Smooth muscle cell (in vitro differentiated cells): ENCODE results near the gene MRPL49. TPM values are rescaled to one million over a fixed set of nuclear protein-coding genes. Genes with fewer than 3 reads are reported as not detected.

Experiments used
- DNase-seq: peaks from one replicate; lab custom pipeline; 2025; ENCODE audit not compliant: unreplicated experiment; lab: John Stamatoyannopoulos, UW
- H2AFZ ChIP-seq: fragments of 200-600 bp; sonication (generic); 2 replicates; pipeline ENCODE4 v1.6.0; 2016; ENCODE audit warnings: antibody characterized with exemption, low read depth, mild to moderate bottlenecking
- H3F3A ChIP-seq: fragments of 200-600 bp; sonication (generic); 2 replicates; pipeline ENCODE4 v1.6.0; 2017; ENCODE audit warnings: antibody characterized with exemption, low read depth
- H3K27ac ChIP-seq: fragments of 200-600 bp; sonication (generic); 2 replicates; pipeline ENCODE4 v1.5.1; 2016; ENCODE audit warnings: low read depth, mild to moderate bottlenecking
- H3K27me3 ChIP-seq: fragments of 200-600 bp; sonication (generic); 2 replicates; pipeline ENCODE4 v1.6.1; 2016; ENCODE audit warnings: low read depth, mild to moderate bottlenecking
- H3K36me3 ChIP-seq: fragments of 200-600 bp; sonication (generic); 2 replicates; pipeline ENCODE4 v1.5.1; 2016; ENCODE audit warnings: low read depth
- H3K4me1 ChIP-seq: fragments of 200-600 bp; sonication (generic); 2 replicates; pipeline ENCODE4 v1.5.1; 2016; ENCODE audit warnings: low read depth
- H3K4me2 ChIP-seq: fragments of 200-600 bp; sonication (generic); 2 replicates; pipeline ENCODE4 v1.6.0; 2016; ENCODE audit warnings: mild to moderate bottlenecking
- H3K4me3 ChIP-seq: fragments of 200-600 bp; sonication (generic); 2 replicates; pipeline ENCODE4 v1.5.1; 2016; ENCODE audit warnings: mild to moderate bottlenecking
- H3K79me2 ChIP-seq: fragments of 200-600 bp; sonication (generic); 2 replicates; pipeline ENCODE4 v1.6.0; 2016; ENCODE audit warnings: low read depth, mild to moderate bottlenecking
- H3K9ac ChIP-seq: fragments of 200-600 bp; sonication (generic); 2 replicates; pipeline ENCODE4 v1.6.0; 2016; ENCODE audit warnings: low read depth
- H3K9me3 ChIP-seq: fragments of 200-600 bp; sonication (generic); replicated peaks from 2 replicates; pipeline ENCODE4 v1.5.1; 2016; ENCODE audit warnings: low read depth
- H4K20me1 ChIP-seq: fragments of 200-600 bp; sonication (generic); 2 replicates; pipeline ENCODE4 v1.6.0; 2016; ENCODE audit warnings: low read depth
- WGBS: methylation state at CpG from one replicate; pipeline ENCODE4 v1.1.7; 2016; ENCODE audit warnings: low lambda C conversion rate; 5-methylcytosine and 5-hydroxymethylcytosine counted together
- polyA plus RNA-seq: library from polyadenylated mRNA; unstranded; fragments of >200 nt; fragmentation: Nextera tagmentation; extraction: Ambion mirVana; gene quantifications from 2 replicates; pipeline ENCODE4 v1.2.1, GENCODE V29; 2016
- total RNA-seq: library from RNA; depleted of rRNA; stranded (reverse); fragments of >200 nt; gene quantifications from 2 replicates; pipeline ENCODE4 v1.2.3, GENCODE V29; 2014
- TF ChIP-seq, protein P1 (sequence below): fragments of 200-600 bp; sonication (generic); IDR thresholded peaks from 2 replicates; pipeline ENCODE4 v1.5.1; 2017; ENCODE audit warnings: borderline replicate concordance, mild to moderate bottlenecking, antibody characterized with exemption; ENCODE audit not compliant: insufficient read depth, poor library complexity, severe bottlenecking

The MRPL49 gene
- total and polyA plus RNA-seq, 2 experiments from 2014 or later, result 43.0 to 55.4 TPM

DNA sequence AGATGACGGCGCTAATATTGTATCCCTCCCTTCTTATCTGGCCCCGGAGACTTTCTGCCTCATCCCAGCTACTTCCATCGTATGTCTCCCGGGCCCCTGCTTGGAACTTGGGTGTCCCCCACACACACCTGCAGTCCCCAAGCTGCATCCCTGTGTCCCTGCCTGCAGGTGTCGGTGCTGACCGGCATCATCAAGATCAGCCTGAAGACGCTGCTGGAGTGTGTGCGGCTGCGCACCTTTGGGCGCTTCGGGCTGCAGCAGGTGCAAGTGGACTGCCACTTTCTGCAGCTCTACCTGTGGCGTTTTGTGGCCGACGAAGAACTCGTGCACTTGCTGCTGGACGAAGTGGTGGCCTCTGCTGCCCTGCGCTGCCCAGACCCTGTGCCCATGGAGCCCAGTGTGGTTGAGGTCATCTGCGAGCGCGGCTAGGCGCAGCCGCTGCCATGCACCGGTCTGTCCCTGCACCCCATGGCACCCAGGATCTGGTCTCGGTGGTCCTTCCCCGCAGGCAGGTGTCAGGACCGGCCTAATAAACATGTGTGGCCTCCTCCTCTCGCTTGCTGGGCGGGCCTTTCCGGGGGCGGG is 10.9 kb upstream of the MRPL49 start:
- Histone ChIP-seq H3K4me1 (peaks cover 18% of the 10 kb centered on the region), H3K27me3 (no peaks in the 10 kb centered on the region), H3K79me2 (peaks cover 12% of the 10 kb centered on the region), H3K4me2 (peak overlapping the region; percentile 98), H3K36me3 (no peaks in the 10 kb centered on the region), H3K27ac (no peak overlapping the region), H3K4me3 (peak overlapping the region; percentile 71), H4K20me1 (peaks cover 5% of the 10 kb centered on the region), H3K9me3 (no peaks in the 10 kb centered on the region), H3F3A (no peaks in the 10 kb centered on the region), H2AFZ (no peak overlapping the region), H3K9ac (no peak overlapping the region)
- TF ChIP-seq, protein P1, sequence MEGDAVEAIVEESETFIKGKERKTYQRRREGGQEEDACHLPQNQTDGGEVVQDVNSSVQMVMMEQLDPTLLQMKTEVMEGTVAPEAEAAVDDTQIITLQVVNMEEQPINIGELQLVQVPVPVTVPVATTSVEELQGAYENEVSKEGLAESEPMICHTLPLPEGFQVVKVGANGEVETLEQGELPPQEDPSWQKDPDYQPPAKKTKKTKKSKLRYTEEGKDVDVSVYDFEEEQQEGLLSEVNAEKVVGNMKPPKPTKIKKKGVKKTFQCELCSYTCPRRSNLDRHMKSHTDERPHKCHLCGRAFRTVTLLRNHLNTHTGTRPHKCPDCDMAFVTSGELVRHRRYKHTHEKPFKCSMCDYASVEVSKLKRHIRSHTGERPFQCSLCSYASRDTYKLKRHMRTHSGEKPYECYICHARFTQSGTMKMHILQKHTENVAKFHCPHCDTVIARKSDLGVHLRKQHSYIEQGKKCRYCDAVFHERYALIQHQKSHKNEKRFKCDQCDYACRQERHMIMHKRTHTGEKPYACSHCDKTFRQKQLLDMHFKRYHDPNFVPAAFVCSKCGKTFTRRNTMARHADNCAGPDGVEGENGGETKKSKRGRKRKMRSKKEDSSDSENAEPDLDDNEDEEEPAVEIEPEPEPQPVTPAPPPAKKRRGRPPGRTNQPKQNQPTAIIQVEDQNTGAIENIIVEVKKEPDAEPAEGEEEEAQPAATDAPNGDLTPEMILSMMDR, result no peak
- no peak for DNase-seq
- WGBS, result 64% methylated on average over 31 of the region's 31 CpGs

DNA sequence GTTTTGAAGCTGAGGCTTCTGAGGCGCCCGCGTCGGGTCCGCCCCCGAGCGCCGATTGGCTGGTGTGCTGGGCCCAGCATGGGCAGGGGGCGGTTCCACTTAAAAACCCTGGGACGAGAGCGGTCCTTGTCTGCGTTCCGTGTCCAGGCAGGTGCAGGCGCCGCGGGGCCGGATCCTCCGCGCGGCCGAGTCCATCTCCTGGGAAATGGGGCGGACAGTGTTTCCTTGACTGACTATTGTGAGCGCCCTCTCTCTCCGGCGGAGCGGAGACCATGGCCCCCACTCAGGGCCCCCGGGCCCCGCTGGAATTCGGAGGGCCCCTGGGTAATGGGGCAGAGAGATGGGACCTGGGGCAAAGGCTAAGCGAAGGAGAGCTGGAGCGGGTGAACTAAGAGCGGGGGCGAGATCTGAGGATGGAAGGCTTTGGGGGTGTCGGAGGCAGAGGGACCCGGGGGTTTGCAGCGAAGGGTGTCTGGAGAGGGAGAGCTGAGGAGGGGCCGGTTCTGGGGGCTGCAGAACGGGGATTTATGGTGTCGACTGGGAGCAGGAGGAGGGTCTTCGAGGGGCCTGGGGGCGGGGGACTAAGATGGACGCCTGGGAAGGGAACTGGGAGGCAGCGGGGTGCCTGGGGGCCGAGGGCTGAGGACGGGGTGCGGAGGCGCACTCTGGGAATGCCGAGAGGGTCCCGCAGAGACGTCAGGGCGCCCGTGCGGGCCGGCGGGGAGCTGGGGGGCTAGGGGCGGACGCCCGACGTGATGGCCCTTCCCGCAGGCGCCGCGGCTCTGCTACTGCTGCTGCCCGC is 10.2 kb upstream of the MRPL49 start, which contains the start of gene TM7SF2:
TSS of gene TM7SF2 (plus strand) at position 129 of the 802 bp plus-strand sequence. CDS start at position 273, 144 bp downstream.
- Histone ChIP-seq H2AFZ (no peak within 1 kb of the TSS), H3K27ac (no peak within 1 kb of the TSS)

DNA sequence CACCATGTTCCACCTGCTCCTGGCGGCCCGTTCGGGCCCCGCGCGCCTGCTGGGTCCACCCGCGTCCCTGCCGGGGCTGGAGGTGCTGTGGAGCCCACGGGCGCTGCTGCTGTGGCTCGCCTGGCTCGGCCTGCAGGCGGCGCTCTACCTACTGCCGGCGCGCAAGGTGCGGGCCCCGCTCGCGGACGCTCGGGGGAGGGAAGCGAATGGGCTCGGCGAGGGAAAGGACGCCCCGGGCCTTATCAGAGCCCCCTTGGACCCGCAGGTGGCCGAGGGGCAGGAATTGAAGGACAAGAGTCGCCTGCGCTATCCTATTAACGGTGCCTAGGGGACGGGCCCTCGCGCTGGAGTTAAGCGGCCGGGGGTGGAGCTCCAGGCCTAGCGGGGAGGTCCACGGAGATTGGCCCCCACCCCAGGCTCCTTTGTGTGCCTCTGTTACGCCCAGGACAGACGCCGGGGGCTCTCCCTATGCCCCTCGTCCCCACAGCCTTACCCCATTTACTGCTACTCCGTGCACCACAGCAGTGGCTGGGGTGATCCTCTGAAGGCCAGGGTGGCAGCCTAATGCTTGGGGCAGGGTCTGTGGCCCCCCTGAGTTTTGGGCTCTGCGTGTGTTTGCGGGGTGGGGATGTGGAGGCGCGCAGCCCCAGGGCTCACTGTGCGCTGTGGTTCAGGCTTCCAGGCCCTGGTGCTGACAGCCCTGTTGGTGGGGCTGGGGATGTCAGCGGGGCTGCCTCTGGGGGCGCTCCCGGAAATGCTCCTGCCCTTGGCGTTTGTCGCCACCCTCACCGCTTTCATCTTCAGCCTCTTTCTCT is 9.4 kb upstream of the MRPL49 start:
- WGBS, result 2% methylated on average over 53 of the region's 57 CpGs
- Histone ChIP-seq H3K36me3 (no peaks in the 10 kb centered on the region), H3K4me1 (peaks cover 22% of the 10 kb centered on the region), H3K4me2 (peak overlapping the region; percentile 98), H3K79me2 (peaks cover 16% of the 10 kb centered on the region), H2AFZ (no peak overlapping the region), H3F3A (no peaks in the 10 kb centered on the region), H3K27me3 (no peaks in the 10 kb centered on the region), H3K4me3 (peak overlapping the region; percentile 71), H3K27ac (peak overlapping the region; percentile 57), H4K20me1 (peaks cover 5% of the 10 kb centered on the region), H3K9ac (peak overlapping the region; percentile 35), H3K9me3 (no peaks in the 10 kb centered on the region)
- TF ChIP-seq, protein P1, result peak; percentile 80
- DNase-seq, result no peak

More for the DNA sequence above, 10.2 kb upstream of the MRPL49 start, which contains the start of gene TM7SF2:
- H3K4me3 ChIP-seq, result peak within 1 kb of the TSS; percentile 71
- H3K36me3 ChIP-seq, result no peaks in the 10 kb centered on the region
- peaks cover 22% of the 10 kb centered on the region for H3K4me1 ChIP-seq
- H3F3A ChIP-seq, result no peaks in the 10 kb centered on the region
- H3K27me3 ChIP-seq, result no peaks in the 10 kb centered on the region
- peak within 1 kb of the TSS; percentile 98 for H3K4me2 ChIP-seq
- H4K20me1 ChIP-seq, result peaks cover 5% of the 10 kb centered on the region
- TF ChIP-seq, protein P1, result no peak
- H3K9ac ChIP-seq, result peak within 1 kb of the TSS; percentile 35
- peak; percentile 46 for DNase-seq
- peaks cover 16% of the 10 kb centered on the region for H3K79me2 ChIP-seq
- H3K9me3 ChIP-seq, result no peaks in the 10 kb centered on the region
- WGBS, result 2% methylated on average over 38 of the region's 64 CpGs
